SU-DHL-6 (cell line): ENCODE measurements around the gene NFIX.

Experiments used
- H2AFZ ChIP-seq: fragments of 200-600 bp; sonication (generic); 2 replicates; pipeline ENCODE4 v1.6.1; 2014; ENCODE audit warnings: low read depth, mild to moderate bottlenecking, moderate library complexity, mixed read lengths, antibody characterized with exemption, low read length; ENCODE audit not compliant: severe bottlenecking
- H3F3A ChIP-seq: fragments of 200-600 bp; shearing (Covaris generic); 2 replicates; pipeline ENCODE4 v1.6.0; 2016; ENCODE audit warnings: antibody characterized with exemption, mild to moderate bottlenecking; ENCODE audit not compliant: insufficient read depth
- H3K27ac ChIP-seq: fragments of 200-600 bp; sonication (generic); 2 replicates; pipeline ENCODE4 v1.5.1; 2016; ENCODE audit warnings: low read depth, mild to moderate bottlenecking, low read length, moderate library complexity, mixed read lengths
- H3K27me3 ChIP-seq: fragments of 200-600 bp; sonication (generic), shearing (Covaris generic); 2 replicates; pipeline ENCODE4 v1.6.0; 2014; ENCODE audit warnings: mild to moderate bottlenecking, low read length
- H3K36me3 ChIP-seq: fragments of 200-600 bp; sonication (generic); 2 replicates; pipeline ENCODE4 v1.6.1; 2014; ENCODE audit warnings: mild to moderate bottlenecking, low read length, mixed read lengths
- H3K4me2 ChIP-seq: fragments of 300-600, 200-600 bp; shearing (Covaris generic), sonication (generic); 2 replicates; pipeline ENCODE4 v1.6.0; 2014; ENCODE audit warnings: low read length, low read depth, mild to moderate bottlenecking; ENCODE audit not compliant: poor library complexity, severe bottlenecking
- H3K4me3 ChIP-seq: fragments of 200-600 bp; sonication (generic); 2 replicates; pipeline ENCODE4 v1.5.1; 2014; ENCODE audit warnings: antibody characterized with exemption, low read length, mild to moderate bottlenecking, mixed read lengths; ENCODE audit not compliant: insufficient read depth, poor library complexity, severe bottlenecking
- H3K79me2 ChIP-seq: fragments of 200-600 bp; sonication (generic); 2 replicates; pipeline ENCODE4 v1.6.1; 2014; ENCODE audit warnings: mild to moderate bottlenecking, low read length, moderate library complexity; ENCODE audit not compliant: insufficient read depth
- H3K9ac ChIP-seq: fragments of 200-600 bp; sonication (generic); 2 replicates; pipeline ENCODE4 v1.7.0; 2014; ENCODE audit warnings: mild to moderate bottlenecking, low read length
- H3K9me2 ChIP-seq: fragments of 200-600 bp; sonication (generic); replicated peaks from 2 replicates; pipeline ENCODE4 v1.6.1; 2014; ENCODE audit warnings: low read length; ENCODE audit not compliant: insufficient read depth
- H3K9me3 ChIP-seq: fragments of 200-600 bp; sonication (generic); 2 replicates; pipeline ENCODE4 v1.6.1; 2014; ENCODE audit warnings: low read length, mixed read lengths; ENCODE audit not compliant: insufficient read depth
- H4K20me1 ChIP-seq: fragments of 200-600 bp; sonication (generic); 2 replicates; pipeline ENCODE4 v1.6.1; 2014; ENCODE audit warnings: low read depth, mild to moderate bottlenecking, antibody characterized with exemption, low read length, moderate library complexity, mixed read lengths
- CTCF ChIP-seq: fragments of 200-600 bp; sonication (generic); IDR thresholded peaks from one replicate; pipeline ENCODE4 v1.5.1; 2017; ENCODE audit warnings: antibody characterized with exemption, mild to moderate bottlenecking, low read length, moderate library complexity; ENCODE audit not compliant: insufficient read depth, poor library complexity, severe bottlenecking
- EZH2phosphoT487 ChIP-seq: fragments of 200-600 bp; sonication (generic), shearing (Covaris generic); conservative IDR thresholded peaks from 2 replicates; pipeline ENCODE4 v1.6.1; 2018; ENCODE audit warnings: mild to moderate bottlenecking, antibody characterized with exemption, low read length, moderate library complexity, mixed read lengths

The NFIX gene

GRCh38 chr19:13070425-13071140, 75.3 kb downstream of the NFIX start:
- Histone ChIP-seq H3K9me2 (no peaks in the 10 kb centered on the region), H3K4me3 (no peak overlapping the region), H3K27me3 (no peaks in the 10 kb centered on the region), H3K4me2 (no peak overlapping the region), H3K9me3 (no peaks in the 10 kb centered on the region), H3F3A (no peaks in the 10 kb centered on the region), H3K27ac (no peak overlapping the region), H4K20me1 (no peaks in the 10 kb centered on the region), H3K9ac (no peak overlapping the region), H2AFZ (no peak overlapping the region), H3K79me2 (no peaks in the 10 kb centered on the region), H3K36me3 (no peaks in the 10 kb centered on the region)
- TF ChIP-seq EZH2phosphoT487 = no peak

GRCh38 chr19:13071444-13072187, 76.3 kb downstream of the NFIX start:
- no peak overlapping the region for H2AFZ ChIP-seq
- H3K9me3 ChIP-seq = no peaks in the 10 kb centered on the region
- H4K20me1 ChIP-seq = no peaks in the 10 kb centered on the region
- H3K4me3 ChIP-seq = no peak overlapping the region
- no peaks in the 10 kb centered on the region for H3F3A ChIP-seq
- no peak overlapping the region for H3K4me2 ChIP-seq
- H3K9me2 ChIP-seq = no peaks in the 10 kb centered on the region
- no peaks in the 10 kb centered on the region for H3K79me2 ChIP-seq
- H3K9ac ChIP-seq = no peak overlapping the region
- no peak for TF ChIP-seq EZH2phosphoT487
- no peak for TF ChIP-seq CTCF
- no peak overlapping the region for H3K27ac ChIP-seq
- no peaks in the 10 kb centered on the region for H3K36me3 ChIP-seq
- no peaks in the 10 kb centered on the region for H3K27me3 ChIP-seq

GRCh38 chr19:13072188-13072908, 77.1 kb downstream of the NFIX start:
- no peak for TF ChIP-seq CTCF
- TF ChIP-seq EZH2phosphoT487 = no peak
- H4K20me1 ChIP-seq = no peaks in the 10 kb centered on the region
- H3K9ac ChIP-seq = no peak overlapping the region
- H3K4me3 ChIP-seq = no peak overlapping the region
- no peaks in the 10 kb centered on the region for H3K79me2 ChIP-seq
- no peak overlapping the region for H2AFZ ChIP-seq
- H3K9me3 ChIP-seq = no peaks in the 10 kb centered on the region
- no peaks in the 10 kb centered on the region for H3K27me3 ChIP-seq
- H3K9me2 ChIP-seq = no peaks in the 10 kb centered on the region
- H3K4me2 ChIP-seq = no peak overlapping the region
- H3K36me3 ChIP-seq = no peaks in the 10 kb centered on the region
- H3K27ac ChIP-seq = no peak overlapping the region
- H3F3A ChIP-seq = no peaks in the 10 kb centered on the region
